Endothelial cell of umbilical vein (primary cell): ENCODE data around the gene TNIK. TPM values are rescaled to one million over a fixed set of nuclear protein-coding genes. Genes with fewer than 3 reads are reported as not detected.

Experiments used
- BruUV-seq: library from RNA; stranded (reverse); fragments of 400-500 nt; replicated peaks from 2 replicates; lab custom pipeline; 2021; lab: Mats Ljungman, UMichigan
- CTCF ChIA-PET: fragments of 300-600, 350-600 bp; sonication (Branson Sonifier 250); formaldehyde crosslinking; loops from one replicate; lab custom pipeline; 2021; ENCODE audit warnings: antibody characterized with exemption, inconsistent platforms; lab: Charles Lee
- POLR2A ChIA-PET: fragments of 300-600, 350-600 bp; sonication (Branson Sonifier 250); formaldehyde crosslinking; loops from one replicate; lab custom pipeline; 2021; ENCODE audit warnings: antibody characterized with exemption, inconsistent platforms; lab: Charles Lee
- DNase-seq: peaks from one replicate; pipeline ENCODE4 v3.0.0-alpha.2; 2011; ENCODE audit warnings: low read depth, low spot score
- FAIRE-seq: peaks from 2 replicates; lab custom pipeline; 2011; peaks lifted over from hg19 to GRCh38; lab: Jason Lieb, UNC
- H2AFZ ChIP-seq: 2 replicates; pipeline ENCODE4 v1.6.0; 2012; ENCODE audit warnings: low read depth, low read length, control low read depth, inconsistent platforms
- H3K27ac ChIP-seq: 2 replicates; pipeline ENCODE4 v1.5.1; 2011; ENCODE audit warnings: low read depth, mild to moderate bottlenecking, control low read depth, low read length, moderate library complexity; ENCODE audit not compliant: insufficient read depth
- H3K27me3 ChIP-seq, 2 experiments: 2 replicates each; pipeline versions ENCODE4 v1.6.0 to v1.6.1; 2011; ENCODE audit warnings: low read length in 2 of 2, mixed read lengths in 1 of 2; ENCODE audit not compliant: control insufficient read depth in 2 of 2, insufficient read depth in 2 of 2
- H3K36me3 ChIP-seq, 2 experiments: 2 replicates in 1 of 2; 3 replicates in 1 of 2; pipeline ENCODE4 v1.5.1; 2011; ENCODE audit warnings: low read length in 2 of 2, mild to moderate bottlenecking in 1 of 2, moderate library complexity in 1 of 2; ENCODE audit not compliant: control insufficient read depth in 2 of 2, insufficient read depth in 2 of 2; ENCODE audit errors: extremely low read depth in 1 of 2
- H3K4me1 ChIP-seq: 3 replicates; pipeline ENCODE4 v1.5.1; 2011; ENCODE audit warnings: mild to moderate bottlenecking, low read length; ENCODE audit not compliant: control insufficient read depth, insufficient read depth; ENCODE audit errors: extremely low read depth
- H3K4me2 ChIP-seq: 2 replicates; pipeline ENCODE4 v1.6.1; 2011; ENCODE audit warnings: low read length, control low read depth, mixed read lengths; ENCODE audit not compliant: insufficient read depth
- H3K4me3 ChIP-seq, 3 experiments: fragments of 200-600 bp in 1 of 3; sonication (generic), shearing (Covaris generic) in 1 of 3; replicated peaks in 1 of 3; 2 replicates each; pipeline ENCODE4 v1.5.1; 2011 to 2016; ENCODE audit warnings: control low read depth in 3 of 3, low read length in 3 of 3, mild to moderate bottlenecking in 2 of 3, inconsistent platforms in 1 of 3, low read depth in 1 of 3, moderate library complexity in 1 of 3; ENCODE audit not compliant: insufficient read depth in 1 of 3
- H3K79me2 ChIP-seq: 2 replicates; pipeline ENCODE4 v1.6.0; 2012; ENCODE audit warnings: low read length, inconsistent platforms; ENCODE audit not compliant: control insufficient read depth, insufficient read depth
- H3K9ac ChIP-seq: replicated peaks from 2 replicates; pipeline ENCODE3; 2011; ENCODE audit warnings: low read length, control low read depth; ENCODE audit not compliant: insufficient read depth; ENCODE audit errors: extremely low read depth
- H3K9me1 ChIP-seq: replicated peaks from 3 replicates; pipeline ENCODE4 v1.6.0; 2011; ENCODE audit warnings: mild to moderate bottlenecking, low read length; ENCODE audit not compliant: control insufficient read depth, insufficient read depth; ENCODE audit errors: extremely low read depth
- H3K9me3 ChIP-seq: replicated peaks from 2 replicates; pipeline ENCODE4 v1.5.1; 2012; ENCODE audit warnings: low read length, inconsistent platforms; ENCODE audit not compliant: control insufficient read depth, insufficient read depth
- H4K20me1 ChIP-seq: replicated peaks from 2 replicates; pipeline ENCODE3; 2011; ENCODE audit warnings: mild to moderate bottlenecking, low read length; ENCODE audit not compliant: control insufficient read depth, insufficient read depth; ENCODE audit errors: extremely low read depth
- FOS ChIP-seq: IDR thresholded peaks from 2 replicates; pipeline ENCODE4 v1.6.1; 2011; ENCODE audit warnings: mild to moderate bottlenecking, low read length, moderate library complexity, borderline replicate concordance; ENCODE audit not compliant: insufficient read depth
- GATA2 ChIP-seq: IDR thresholded peaks from 2 replicates; pipeline ENCODE4 v1.7.0; 2011; ENCODE audit warnings: low read depth, mild to moderate bottlenecking, moderate library complexity, mixed read lengths, low read length; ENCODE audit not compliant: insufficient read length, insufficient read depth
- JUN ChIP-seq: IDR thresholded peaks from 2 replicates; pipeline ENCODE4 v1.6.1; 2011; ENCODE audit warnings: borderline replicate concordance, low read depth; ENCODE audit not compliant: insufficient read length, insufficient read depth
- POLR2AphosphoS5 ChIP-seq: IDR thresholded peaks from 2 replicates; pipeline ENCODE4 v1.6.1; 2012; ENCODE audit warnings: low read depth, mild to moderate bottlenecking, control low read depth, low read length, moderate library complexity; ENCODE audit not compliant: insufficient read depth
- dilution Hi-C: fragments of 300-500 bp; cut with MboI; formaldehyde crosslinking; loops from one replicate; pipeline ENCODE4 v1.15.0; 2019; ENCODE audit warnings: low sequenced_read_pairs; ENCODE audit not compliant: extremely low pct_ligation_motif_present
- intact Hi-C: fragments of 100-400 bp; cut with micrococcal nuclease; formaldehyde crosslinking; loops from one replicate; pipeline ENCODE4 v1.10.0; 2022
- polyA plus RNA-seq, 4 experiments: library from polyadenylated mRNA; depleted of rRNA in 3 of 4; stranded (reverse) in 3 of 4; unstranded in 1 of 4; fragments of >200 nt; gene quantifications; 2 replicates each; pipeline versions ENCODE4 v1.2.1 to v1.2.3, GENCODE V29; 2011 to 2012; ENCODE audit warnings: missing spikeins in 1 of 4
- total RNA-seq: library from RNA; stranded (reverse); gene quantifications from 2 replicates; pipeline ENCODE4 v1.2.3, GENCODE V29; 2021
- TF ChIP-seq, protein P1 (sequence below): IDR thresholded peaks from 2 replicates; pipeline ENCODE4 v1.6.1; 2011; ENCODE audit not compliant: insufficient read depth, insufficient read length

Gene TNIK
- total and polyA plus RNA-seq, 2 donors (not counting 3 experiments of a cell fraction or from before 2014, with no cell fraction given) = 10.9 to 39.7 TPM

DNA sequence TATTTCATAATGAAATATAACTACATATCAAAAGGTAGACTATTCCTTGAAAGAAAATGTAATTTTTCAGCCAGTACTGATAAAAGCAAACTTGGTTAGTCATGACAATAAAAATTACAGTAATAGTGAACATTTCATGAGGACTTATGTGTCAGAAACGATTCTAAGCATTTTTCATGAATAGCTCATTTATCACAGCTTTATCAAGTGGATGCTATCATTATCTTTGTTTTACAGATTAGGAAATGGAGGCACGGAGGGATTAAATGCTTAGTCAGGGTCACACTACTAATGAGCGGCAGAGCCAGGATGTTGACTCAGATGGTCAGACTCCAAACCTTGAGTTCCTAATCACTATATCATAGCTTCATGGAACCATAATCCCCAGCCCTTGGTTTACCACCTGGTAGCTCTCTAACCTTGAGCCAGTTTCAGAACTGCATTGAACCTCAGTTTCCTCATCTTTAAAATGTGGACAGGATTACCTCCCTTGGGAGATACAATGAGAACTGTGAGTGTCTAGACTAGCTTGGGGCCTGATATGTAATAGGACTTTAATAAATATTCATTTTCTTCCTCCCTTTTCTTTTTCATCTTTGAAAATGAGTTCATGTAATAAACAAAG is 85.4 kb downstream of the TNIK start:
- Histone ChIP-seq H3K9ac (peak overlapping the region; percentile 48), H3K36me3 (no peaks in the 10 kb centered on the region), H2AFZ (no peak overlapping the region), H3K27me3 (no peaks in the 10 kb centered on the region), H3K4me3 (peak overlapping the region in 1 of 3 experiments; percentile 6), H3K4me2 (peak overlapping the region; percentile 49), H3K27ac (peak overlapping the region; percentile 82), H3K9me1 (no peaks in the 10 kb centered on the region), H3K4me1 (peaks cover 46% of the 10 kb centered on the region), H4K20me1 (no peaks in the 10 kb centered on the region), H3K79me2 (peaks cover 46% of the 10 kb centered on the region), H3K9me3 (no peaks in the 10 kb centered on the region)
- intact Hi-C loops (loop anchor here (1.0 to 5.0 kb wide), 5 partner anchors 16 to 182 kb away; no protein-coding TSS in a partner anchor), dilution Hi-C loops (no loop called here)
- TSS peak; percentile 86 for BruUV-seq
- TF ChIP-seq POLR2AphosphoS5 (peak; percentile 82), GATA2 (peak; percentile 96), FOS (peak; percentile 94), JUN (peak; percentile 79)
- TF ChIP-seq, protein P1, sequence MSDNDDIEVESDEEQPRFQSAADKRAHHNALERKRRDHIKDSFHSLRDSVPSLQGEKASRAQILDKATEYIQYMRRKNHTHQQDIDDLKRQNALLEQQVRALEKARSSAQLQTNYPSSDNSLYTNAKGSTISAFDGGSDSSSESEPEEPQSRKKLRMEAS = no peak
- POLR2A ChIA-PET = interaction anchor here (0.6 kb wide), 2 partner anchors 28 to 181 kb away, joined by 3 to 6 read pairs; no protein-coding TSS in a partner anchor
- CTCF ChIA-PET = interaction anchor here (0.7 to 1.8 kb wide), 19 partner anchors 10 to 192 kb away, joined by 3 to 8 read pairs (median 4); partner anchors contain the start of gene TNIK
- peak; percentile 86 for FAIRE-seq
- peak; percentile 89 for DNase-seq
